ENCODE measurements around the gene SAP30L.

- TF ChIP-seq POLR2AphosphoS5 (IDR thresholded peaks at IDR 0.05; ENCODE audit: borderline replicate concordance, low read depth, low read length): no peak
- no peak for TF ChIP-seq EZH2 (IDR thresholded peaks at IDR 0.05)
- TF ChIP-seq FOXP2 (optimal IDR thresholded peaks at IDR 0.05; ENCODE audit: control extremely low read depth, extremely low read length, insufficient read depth): no peak
Observed at GRCh38 chr5:154484393-154485095, 38.7 kb downstream of the SAP30L start.

Measured in SK-N-MC (cell line).